Suppressor macrophage treated with lipopolysaccharide for 4 hours (primary cell): ENCODE results near the gene LGALS1.
A peak's percentile ranks its signal among the peaks of the same experiment; 100 is the strongest.

Experiments
- DNase-seq: peaks from one replicate; pipeline ENCODE4 v3.0.0-alpha.2; 2020

Gene LGALS1

DNA sequence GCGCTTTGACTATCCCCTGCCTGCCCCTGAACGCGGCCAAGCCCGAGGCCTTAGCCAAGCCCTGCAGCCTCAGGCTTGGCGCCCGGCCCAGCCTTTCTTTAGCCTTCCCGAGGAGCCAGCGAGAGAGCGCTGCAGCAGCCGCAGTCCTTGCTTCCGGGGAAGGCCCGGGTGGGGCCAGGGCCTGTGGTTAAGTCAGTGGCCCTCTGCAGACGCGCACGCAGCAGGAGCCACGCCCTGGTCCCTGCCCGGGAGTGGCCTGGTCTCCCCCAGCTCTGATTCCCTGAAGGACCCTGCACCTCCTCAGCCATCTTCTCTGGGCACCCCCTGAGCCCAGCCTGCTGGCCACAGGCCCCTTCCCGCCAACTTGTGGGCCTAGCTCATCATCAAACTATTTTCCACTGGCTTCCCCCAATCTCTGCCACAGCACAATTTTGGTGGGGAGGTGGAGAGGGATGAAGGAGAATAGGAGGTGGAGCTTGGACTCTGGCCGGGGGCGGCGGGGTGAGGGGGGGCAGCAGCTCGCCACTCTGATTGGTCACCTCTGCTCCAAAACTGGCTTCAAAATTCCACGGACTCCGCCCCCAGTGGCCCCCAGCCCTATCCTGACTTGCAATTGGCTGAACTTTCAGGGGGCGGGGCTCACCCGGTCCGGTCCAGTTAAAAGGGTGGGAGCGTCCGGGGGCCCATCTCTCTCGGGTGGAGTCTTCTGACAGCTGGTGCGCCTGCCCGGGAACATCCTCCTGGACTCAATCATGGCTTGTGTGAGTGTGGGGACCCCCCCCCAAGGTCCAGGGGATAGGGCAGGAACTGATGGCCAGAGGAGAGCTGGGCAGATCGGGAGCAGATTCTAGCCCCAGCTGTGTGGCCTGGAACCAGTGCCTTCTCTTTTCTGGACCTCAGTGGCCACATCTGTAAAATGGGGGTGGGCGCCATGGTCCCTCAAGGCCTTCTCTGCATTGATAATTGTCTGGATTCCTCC, at the start of gene LGALS1:
LGALS1 (plus strand) TSS at position 686 of the 979 bp plus-strand sequence; CDS start at position 753, 67 bp downstream.
- DNase-seq: peak; percentile 96

DNA sequence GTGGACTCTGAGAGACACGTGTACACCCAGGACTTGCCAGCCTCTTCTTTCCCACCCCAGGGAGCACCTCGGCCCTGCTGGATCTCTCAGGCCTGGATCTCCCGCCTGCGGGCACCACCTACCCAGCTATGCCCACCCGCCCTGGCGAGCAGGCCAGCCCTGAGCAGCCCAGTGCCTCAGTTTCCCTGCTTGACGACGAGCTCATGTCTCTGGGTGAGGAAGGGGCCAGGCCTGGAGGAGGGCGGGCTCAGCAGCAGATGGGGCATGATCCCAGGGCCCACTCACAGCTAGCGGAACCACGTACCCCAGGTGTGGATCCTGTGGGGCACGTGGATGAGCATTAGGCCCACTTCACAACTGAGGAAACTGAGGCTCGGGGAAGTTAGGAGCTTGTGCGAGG, 49.7 kb upstream of the LGALS1 start:
- no peak for DNase-seq

DNA sequence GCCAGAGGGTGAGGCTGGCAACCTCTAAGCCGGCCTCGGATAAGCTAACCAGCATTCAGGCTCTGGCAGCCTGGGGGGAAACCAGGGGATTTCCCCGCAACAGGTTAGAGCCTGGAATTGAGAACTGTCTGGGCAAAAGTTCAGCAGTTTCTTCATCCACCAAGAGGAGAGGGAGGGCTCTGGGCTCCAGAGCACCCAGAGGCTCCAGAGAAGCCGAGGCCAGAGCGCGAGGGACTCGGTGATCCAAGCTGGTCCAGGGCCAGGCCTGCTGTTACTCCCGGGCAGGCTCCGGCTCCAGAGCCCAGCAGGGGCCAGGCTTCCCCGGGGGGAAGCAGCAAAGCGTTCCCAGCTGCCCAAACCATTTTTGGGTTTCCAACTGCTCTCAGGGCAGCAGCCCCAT, 49.3 kb upstream of the LGALS1 start:
- peak; percentile 35 for DNase-seq

GRCh38 chr22:37626556-37627075, 48.8 kb upstream of the LGALS1 start:
- DNase-seq: no peak

GRCh38 chr22:37627121-37627520, 48.3 kb upstream of the LGALS1 start:
- DNase-seq: peak; percentile 30

GRCh38 chr22:37627545-37627944, 47.9 kb upstream of the LGALS1 start:
- DNase-seq: peak; percentile 19

GRCh38 chr22:37628830-37629229, 46.6 kb upstream of the LGALS1 start:
- DNase-seq: no peak

DNA sequence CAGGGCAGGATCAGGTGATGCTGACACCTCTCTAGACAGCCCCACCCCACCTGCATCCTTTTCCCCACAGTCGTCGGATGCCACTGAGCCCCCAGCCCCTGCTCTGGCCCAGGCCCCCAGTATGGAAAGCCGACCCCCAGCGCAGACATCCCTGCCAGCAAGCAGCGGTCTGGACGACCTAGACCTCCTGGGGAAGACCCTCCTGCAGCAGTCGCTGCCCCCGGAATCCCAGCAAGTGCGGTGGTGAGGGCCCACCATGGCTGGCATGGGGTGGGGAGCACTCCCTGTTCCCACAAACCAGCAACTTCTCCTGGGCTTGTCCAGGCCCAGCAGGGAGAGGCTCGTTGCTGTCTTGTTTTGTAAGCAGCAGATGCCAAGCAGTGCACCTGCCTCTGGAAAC, 45.5 kb upstream of the LGALS1 start:
- DNase-seq: no peak

DNA sequence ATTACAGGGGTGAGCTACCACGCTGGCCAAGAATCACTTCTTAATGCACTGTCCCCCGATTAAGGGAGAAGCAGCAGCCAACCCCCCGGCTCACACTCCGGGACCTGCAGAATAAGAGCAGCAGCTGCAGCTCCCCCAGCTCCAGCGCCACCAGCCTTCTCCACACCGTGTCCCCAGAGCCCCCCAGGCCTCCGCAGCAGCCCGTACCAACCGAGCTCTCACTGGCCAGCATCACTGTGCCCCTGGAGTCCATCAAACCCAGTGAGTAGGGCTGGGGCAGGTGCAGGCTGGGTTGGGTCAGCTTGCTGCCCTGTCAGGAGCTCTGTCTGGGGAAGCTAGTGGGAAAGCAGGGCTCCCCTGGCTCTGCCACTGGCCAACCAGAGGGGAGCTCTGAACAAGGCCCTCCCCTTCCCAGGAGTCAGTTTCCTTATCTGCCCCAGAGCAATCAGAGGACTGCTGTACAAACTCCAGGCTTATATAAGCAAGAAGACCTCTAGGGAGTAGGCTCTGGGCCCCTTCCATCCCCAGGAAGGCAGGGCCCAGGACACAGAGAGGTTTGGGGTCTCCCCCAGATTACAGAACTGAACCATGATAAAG, 44.5 kb upstream of the LGALS1 start:
- DNase-seq: no peak

DNA sequence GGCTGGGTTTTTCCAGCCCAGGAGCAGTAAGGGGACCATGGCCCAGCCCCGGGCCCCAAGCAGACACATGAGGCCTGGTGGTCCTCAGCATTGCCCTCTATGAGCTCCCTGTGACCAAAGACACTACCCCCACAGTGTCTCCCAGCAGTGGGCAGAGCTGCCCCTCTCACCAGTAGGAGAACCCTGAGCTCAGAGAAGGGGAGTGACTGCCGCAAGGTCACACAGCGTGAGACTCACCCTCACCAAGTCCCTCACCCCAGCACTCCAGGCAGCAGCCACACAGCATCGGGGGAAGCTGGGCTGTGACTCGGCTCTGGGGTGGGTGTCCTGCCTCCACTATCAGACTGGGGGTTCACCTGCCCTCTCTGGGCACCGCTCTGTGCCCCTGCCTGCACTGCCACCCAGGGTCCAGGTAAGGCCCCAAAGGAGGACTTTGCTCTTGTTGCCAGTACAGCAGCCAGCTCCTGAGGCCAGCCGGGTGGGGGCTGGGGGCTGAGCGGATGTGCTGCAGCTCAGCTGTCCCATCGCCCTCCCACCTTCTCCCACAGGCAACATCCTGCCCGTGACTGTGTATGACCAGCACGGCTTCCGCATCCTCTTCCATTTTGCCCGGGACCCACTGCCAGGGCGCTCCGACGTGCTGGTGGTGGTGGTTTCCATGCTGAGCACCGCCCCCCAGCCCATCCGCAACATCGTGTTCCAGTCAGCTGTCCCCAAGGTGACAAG, 43.8 kb upstream of the LGALS1 start:
- peak; percentile 19 for DNase-seq

DNA sequence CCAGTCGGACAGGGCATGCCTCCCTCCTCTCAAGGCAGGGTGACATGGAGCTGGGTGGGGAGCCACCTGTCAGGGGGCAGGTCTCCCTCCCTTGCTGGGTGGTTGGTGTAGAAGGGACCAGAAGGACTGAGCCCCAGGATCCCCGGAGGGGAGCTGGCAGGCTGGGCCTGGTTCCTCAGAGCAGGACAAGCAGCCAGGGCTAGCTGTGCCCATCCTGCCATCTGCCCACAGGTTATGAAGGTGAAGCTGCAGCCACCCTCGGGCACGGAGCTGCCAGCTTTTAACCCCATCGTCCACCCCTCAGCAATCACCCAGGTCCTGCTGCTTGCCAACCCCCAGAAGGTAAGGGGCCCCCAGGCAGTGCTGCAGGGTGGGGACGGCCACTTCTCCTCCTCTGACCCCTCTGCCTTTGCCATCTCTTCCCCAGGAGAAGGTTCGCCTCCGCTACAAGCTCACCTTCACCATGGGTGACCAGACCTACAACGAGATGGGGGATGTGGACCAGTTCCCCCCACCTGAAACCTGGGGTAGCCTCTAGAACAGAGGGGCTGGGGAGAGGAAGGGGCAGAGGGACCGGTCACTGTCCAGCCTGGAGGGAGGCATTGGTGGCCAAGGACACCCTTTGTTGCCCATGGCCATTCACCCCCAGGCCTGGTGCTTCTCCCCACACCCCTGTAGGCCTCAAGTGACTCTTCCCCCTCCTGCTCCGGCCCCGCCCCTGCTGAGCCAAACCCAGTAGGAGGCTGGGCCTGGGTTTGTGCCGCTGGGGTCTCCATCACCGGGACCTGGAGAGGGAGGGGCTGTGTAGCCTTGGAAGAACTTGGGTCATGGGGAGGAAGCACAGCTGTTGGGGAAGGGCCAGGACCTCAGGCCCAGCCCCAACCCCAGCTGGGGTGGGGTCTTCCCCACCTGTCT, 43.0 kb upstream of the LGALS1 start:
- DNase-seq: no peak

DNA sequence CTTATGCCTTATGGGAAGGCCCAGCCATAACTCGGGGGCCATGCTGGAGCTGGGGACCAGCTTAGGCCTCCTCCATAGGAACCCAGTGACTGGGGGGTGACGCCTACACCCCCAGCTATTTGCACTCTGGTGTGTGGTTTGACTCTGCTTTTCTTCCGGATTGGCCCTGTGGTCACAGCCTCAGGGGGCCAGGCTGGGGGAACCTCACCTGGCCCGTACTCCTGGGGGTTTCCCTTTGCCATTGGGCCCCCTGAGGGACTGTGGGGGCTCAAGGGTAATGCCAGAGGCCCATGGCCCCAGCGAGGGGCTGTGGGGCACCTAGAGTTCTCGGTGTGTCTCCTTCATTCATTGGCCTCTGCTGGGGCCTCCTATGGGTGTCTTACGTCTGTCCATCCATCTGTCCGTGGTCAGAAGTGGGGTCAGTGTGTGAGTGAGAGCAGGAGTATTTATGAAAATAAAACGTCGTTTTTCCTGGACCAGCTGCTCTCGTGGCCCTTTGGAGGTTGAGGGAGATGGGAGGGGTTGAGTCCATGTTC, 42.3 kb upstream of the LGALS1 start:
- DNase-seq: no peak

GRCh38 chr22:37633625-37634416, 41.6 kb upstream of the LGALS1 start:
- DNase-seq: peak; percentile 92

GRCh38 chr22:37634417-37634924, 41.0 kb upstream of the LGALS1 start:
- no peak for DNase-seq

- no peak for DNase-seq
Measured at GRCh38 chr22:37635157-37635556, 40.3 kb upstream of the LGALS1 start.

DNA sequence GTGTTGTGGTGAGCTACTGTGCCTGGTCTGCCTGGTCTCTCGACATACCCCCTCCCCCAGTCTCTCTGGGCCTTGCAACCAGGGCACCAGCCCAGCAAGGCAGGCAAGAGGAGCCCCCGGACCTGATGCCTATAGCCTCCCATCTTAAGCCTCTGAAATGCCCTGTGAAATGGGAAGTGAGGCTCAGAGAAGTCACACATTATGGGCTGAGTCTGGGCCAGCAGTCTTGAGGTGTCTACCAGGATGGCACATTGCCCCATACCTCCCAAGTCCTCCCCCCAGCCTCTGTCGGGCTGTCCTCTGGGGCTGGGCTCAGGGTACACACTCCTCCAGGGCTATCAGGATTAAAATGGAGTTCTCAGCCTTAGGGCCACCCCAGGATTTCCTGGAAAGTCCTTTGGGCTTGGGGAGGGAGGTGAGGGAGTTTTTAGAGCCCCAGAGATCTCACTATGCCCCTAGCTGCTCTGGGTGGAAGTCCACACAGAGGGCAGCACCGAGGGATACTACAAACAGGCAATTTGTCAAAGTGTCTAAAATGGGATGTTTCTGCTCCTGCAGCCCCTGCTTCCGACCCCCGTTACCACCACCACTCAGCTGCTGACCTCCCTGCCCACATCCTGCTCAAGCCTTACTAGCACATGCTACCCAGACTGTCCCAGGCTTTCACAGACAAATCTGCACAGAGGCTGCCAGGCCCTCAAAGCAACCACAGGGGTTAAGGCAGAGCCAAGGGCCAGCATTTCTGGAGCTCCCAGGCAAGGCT, 39.1 kb upstream of the LGALS1 start:
- peak; percentile 27 for DNase-seq

DNA sequence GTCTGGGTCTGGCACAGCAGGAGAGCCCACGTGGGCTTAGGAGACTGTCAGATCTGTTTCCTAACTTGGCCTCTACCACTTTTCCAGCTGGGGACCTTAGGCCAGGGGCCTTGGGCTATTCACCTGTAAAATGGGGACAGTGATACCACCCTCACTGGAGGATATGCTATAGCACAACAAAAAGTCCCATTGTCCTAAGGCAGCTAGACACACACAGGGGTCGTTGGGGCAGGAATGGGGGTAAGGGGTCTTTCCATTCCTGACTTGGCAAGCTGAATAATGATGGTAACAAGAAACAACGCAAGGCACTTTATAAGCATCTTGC, 38.5 kb upstream of the LGALS1 start:
- DNase-seq: no peak

DNA sequence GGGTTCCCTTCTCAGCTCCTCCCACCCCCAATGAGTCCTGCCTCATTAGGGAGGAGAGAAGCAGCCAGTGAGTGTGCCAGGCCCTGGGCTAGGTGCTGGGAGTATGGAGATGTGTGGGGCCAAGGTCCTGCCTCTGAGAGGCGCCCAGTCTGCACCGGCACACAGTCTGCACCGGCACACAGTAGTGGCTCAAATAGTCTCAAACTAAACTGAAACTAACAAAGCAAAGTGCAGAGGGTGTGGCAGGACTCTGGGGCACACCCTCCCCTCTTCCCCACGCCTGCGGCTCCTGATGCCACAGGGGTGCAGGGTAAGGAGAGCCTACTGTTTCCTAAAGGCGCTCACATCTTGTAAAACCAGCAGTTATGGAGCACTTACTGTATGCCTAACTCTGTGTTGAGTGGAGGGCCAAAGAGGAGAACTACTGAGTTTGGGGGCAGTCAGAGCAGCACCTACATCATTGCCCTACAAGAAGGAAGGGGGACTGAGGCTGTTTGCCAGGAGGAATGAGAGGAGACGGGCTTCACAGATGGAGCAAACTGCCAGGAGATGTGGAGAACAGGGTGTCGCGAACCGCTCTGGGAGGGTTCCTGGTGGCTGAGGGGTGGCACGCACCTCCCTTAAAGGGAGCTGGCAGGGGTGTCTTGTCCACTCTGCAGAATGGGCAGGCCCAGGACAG, 36.9 kb upstream of the LGALS1 start:
- DNase-seq: peak; percentile 37

- peak; percentile 52 for DNase-seq
Measured at GRCh38 chr22:37639070-37639760, 36.2 kb upstream of the LGALS1 start, which contains the start of gene SH3BP1. Gene SH3BP1, plus strand, starts transcription at chr22:37639669. Its CDS starts 119 bp downstream, at chr22:37639788.
